Adrenal gland (tissue), 5 donors: ENCODE data around the gene TUBA3D.
"Not testable (repeated sequence)": the region's sequence is repeated elsewhere in the genome, so short reads cannot be mapped to it uniquely, and the experiment has no call there.

Experiments
- POLR2A ChIP-seq, 2 donors: fragments of 450-650 bp; IDR thresholded peaks; one replicate each; pipeline ENCODE4 v1.6.1; 2017; ENCODE audit warnings: antibody characterized with exemption in 2 of 2, mild to moderate bottlenecking in 2 of 2, moderate library complexity in 1 of 2
- TF ChIP-seq, protein P1 (sequence below), 6 experiments: fragments of 450-650 bp in 4 of 6; fragments of 200-600 bp in 2 of 6; sonication (generic) in 1 of 6; IDR thresholded peaks; 1 replicate in 5 of 6; 2 replicates in 1 of 6; pipeline versions ENCODE4 v1.5.1 to v1.8.0; 2016 to 2021; ENCODE audit warnings: antibody characterized with exemption in 6 of 6, mild to moderate bottlenecking in 2 of 6, moderate library complexity in 1 of 6
- donor health status: DM: no; HTN: no; CAD: no.

DNA sequence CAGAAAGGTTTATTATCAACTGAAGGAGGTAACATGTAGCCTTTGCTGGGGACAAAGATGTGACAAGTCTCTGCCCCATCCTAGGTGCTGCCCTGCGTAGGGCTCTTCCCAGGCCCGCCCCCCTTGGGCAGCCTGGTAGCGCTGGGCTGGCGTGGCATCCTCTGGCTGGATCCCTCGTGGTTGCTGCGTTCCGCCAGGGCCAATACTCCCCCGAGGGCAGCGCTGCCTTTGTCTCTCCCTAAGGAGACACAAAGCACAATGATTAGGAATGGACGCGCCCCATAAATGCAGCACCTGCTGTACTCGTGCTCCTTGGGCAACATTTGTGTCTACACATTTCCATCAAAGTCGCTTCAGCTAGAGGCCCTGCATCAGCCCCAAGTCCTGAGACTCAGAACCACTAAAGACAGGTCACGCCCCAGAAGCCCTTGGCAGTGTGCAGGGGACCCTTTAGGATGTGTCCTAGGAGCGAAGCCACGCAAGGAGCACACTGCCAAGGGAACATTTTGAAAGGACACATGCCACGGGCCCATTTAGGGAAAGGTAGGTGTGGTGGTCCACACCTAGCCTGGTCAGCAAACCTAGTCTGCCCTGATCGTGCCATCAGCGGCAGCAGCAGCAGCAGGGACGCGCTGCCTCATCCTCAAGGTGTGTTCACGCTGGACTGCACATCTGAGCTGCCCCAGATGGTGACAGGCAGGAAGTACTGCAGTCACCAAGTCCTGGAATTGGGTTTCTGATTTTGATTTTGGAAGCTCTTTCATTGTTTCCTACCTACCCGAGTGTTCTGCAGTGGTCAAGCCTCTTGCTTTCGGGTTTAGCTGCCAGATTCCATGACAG is 8.3 kb downstream of the TUBA3D start:
- TF ChIP-seq, protein P1, sequence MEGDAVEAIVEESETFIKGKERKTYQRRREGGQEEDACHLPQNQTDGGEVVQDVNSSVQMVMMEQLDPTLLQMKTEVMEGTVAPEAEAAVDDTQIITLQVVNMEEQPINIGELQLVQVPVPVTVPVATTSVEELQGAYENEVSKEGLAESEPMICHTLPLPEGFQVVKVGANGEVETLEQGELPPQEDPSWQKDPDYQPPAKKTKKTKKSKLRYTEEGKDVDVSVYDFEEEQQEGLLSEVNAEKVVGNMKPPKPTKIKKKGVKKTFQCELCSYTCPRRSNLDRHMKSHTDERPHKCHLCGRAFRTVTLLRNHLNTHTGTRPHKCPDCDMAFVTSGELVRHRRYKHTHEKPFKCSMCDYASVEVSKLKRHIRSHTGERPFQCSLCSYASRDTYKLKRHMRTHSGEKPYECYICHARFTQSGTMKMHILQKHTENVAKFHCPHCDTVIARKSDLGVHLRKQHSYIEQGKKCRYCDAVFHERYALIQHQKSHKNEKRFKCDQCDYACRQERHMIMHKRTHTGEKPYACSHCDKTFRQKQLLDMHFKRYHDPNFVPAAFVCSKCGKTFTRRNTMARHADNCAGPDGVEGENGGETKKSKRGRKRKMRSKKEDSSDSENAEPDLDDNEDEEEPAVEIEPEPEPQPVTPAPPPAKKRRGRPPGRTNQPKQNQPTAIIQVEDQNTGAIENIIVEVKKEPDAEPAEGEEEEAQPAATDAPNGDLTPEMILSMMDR (IDR thresholded peaks at IDR 0.05): not testable (repeated sequence)
- not testable (repeated sequence) for TF ChIP-seq POLR2A (IDR thresholded peaks at IDR 0.05)
